HG03442 (cell line): ENCODE measurements around the gene LTBP2.

Experiments used
- ATAC-seq: cut with Tn5 transposase; IDR thresholded peaks from one replicate; pipeline ENCODE4 v1.9.1; 2021; ENCODE audit warnings: mild to moderate bottlenecking, moderate library complexity; ENCODE audit not compliant: unreplicated experiment

LTBP2 gene

GRCh38 chr14:74573421-74574089, 38.5 kb downstream of the LTBP2 start:
- no peak for ATAC-seq

- no peak for ATAC-seq
These were observed 39.2 kb downstream of the LTBP2 start for GRCh38 chr14:74572726-74573301.

GRCh38 chr14:74571901-74572725, 39.9 kb downstream of the LTBP2 start:
- ATAC-seq = no peak

- ATAC-seq = no peak
These were observed 40.6 kb downstream of the LTBP2 start for GRCh38 chr14:74571441-74571841.

GRCh38 chr14:74570696-74571095, 41.3 kb downstream of the LTBP2 start:
- no peak for ATAC-seq

- ATAC-seq = no peak
These were observed 42.0 kb downstream of the LTBP2 start for GRCh38 chr14:74569806-74570591.

- ATAC-seq = no peak
These were observed 42.6 kb downstream of the LTBP2 start for GRCh38 chr14:74569387-74569786.

GRCh38 chr14:74568911-74569310, 43.1 kb downstream of the LTBP2 start:
- ATAC-seq = no peak

GRCh38 chr14:74568380-74568649, 43.7 kb downstream of the LTBP2 start:
- ATAC-seq = no peak

- no peak for ATAC-seq
These were observed 44.2 kb downstream of the LTBP2 start for GRCh38 chr14:74567646-74568379.

- no peak for ATAC-seq
These were observed 44.8 kb downstream of the LTBP2 start for GRCh38 chr14:74567219-74567618.

GRCh38 chr14:74566174-74567141, 45.6 kb downstream of the LTBP2 start:
- no peak for ATAC-seq

GRCh38 chr14:74563586-74564159, 48.4 kb downstream of the LTBP2 start:
- ATAC-seq = no peak

- no peak for ATAC-seq
These were observed 48.8 kb downstream of the LTBP2 start for GRCh38 chr14:74563233-74563585.

- ATAC-seq = no peak
These were observed 49.4 kb downstream of the LTBP2 start for GRCh38 chr14:74562515-74563232.

GRCh38 chr14:74558655-74559054, 53.4 kb downstream of the LTBP2 start:
- ATAC-seq = no peak

GRCh38 chr14:74557691-74558090, 54.3 kb downstream of the LTBP2 start:
- ATAC-seq = no peak

GRCh38 chr14:74555476-74556050, 56.5 kb downstream of the LTBP2 start:
- no peak for ATAC-seq
